Colon (tissue), 2 donors: Measurements from ENCODE around the gene KL.

Experiments
- FAIRE-seq: peaks from 2 replicates; lab custom pipeline; 2012; peaks lifted over from hg19 to GRCh38; lab: Jason Lieb, UNC
- donor health status: control.
- donor health status: control.

Gene KL

DNA sequence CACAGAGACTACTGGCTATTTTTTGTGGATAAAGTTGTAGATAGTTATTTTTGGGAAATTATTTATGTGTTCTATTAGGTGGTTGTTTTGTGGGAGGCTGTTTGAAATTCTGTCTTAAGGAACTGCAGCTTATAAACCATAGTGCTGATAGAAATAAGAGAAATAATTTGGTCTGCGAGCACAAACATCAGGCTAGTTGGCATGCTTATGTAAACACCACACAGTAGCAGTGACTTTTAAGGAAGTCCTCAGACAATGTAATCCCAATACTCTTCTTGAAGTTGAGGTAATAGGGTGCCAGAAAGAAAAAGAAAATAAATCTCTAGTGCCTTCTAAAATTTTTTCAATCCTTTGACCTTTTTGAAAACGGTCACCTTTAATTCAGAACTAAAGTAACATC lies 23.9 kb downstream of the KL start:
- no peak for FAIRE-seq

DNA sequence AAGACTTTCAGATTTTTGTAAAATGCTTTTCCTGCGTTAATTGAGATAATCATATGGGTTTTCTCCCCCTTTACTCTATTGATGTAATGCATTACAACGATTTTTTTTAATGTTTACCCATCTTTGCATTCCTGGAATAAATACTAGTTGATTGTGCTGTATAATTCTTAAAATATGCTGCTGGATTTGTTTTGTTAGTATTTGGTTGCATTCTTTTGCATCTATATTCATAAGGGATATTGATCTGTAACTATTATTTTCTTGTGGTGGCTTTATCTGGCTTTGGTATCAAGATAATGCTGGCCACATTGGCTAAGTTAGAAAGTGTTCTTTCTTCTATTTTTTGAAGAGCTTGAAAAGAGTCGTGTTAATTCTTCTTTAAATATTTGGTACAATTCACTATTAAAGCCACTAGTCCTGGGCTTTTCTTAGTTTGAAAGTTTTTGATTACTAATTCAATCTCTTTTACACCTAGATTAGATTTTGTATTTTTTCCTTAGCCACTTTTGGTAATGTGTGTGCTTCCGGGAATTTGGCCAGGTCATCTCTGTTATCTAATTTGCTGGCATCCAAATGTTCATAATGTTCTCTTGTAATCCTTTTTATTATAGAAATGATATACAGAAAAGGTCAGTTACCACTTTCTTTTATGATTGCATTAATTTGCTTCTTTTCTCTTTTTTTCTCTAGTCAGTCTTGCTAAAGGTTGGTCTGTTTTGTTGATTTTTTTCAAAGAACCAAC lies 29.8 kb downstream of the KL start:
- no peak for FAIRE-seq

GRCh38 chr13:33050161-33050560 lies 33.9 kb downstream of the KL start:
- FAIRE-seq: no peak

- no peak for FAIRE-seq
These were observed 35.4 kb downstream of the KL start for GRCh38 chr13:33051632-33052031.

DNA sequence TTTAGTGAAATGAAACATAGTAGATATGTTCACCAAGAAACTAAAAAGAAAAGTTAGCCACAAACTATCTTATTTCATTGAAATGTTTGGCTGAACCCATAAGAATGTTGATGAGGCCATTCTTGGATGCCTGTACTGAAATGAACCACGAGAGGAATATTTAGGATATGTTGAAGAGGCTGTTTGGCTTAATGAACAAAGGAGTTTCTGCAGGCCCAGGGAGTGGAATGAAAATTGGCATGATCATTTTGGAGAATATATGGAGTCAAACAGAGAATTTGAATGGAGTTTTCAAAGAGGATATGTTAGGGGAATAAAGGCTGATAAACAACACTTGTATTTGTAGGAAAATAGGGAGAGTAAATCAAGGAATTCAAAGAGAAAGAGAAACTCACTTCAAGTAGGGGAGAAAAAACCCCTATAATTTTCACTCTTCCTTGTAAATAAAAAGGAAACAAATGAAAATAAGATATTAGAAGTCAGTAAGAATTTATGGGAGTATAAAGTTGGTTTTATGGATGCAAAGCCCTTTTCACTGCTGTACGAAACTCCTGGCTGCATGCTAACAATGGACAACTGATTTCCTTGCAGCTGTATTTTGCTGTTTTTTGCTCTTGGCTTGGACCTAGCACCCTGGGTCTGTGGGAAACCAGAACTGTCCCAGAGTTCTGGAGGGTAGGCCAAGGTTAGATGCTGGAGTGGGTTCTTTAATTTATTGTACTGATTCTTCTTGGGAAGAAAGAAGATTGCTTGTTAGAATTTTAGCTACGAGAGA lies 36.5 kb downstream of the KL start:
- FAIRE-seq: no peak

DNA sequence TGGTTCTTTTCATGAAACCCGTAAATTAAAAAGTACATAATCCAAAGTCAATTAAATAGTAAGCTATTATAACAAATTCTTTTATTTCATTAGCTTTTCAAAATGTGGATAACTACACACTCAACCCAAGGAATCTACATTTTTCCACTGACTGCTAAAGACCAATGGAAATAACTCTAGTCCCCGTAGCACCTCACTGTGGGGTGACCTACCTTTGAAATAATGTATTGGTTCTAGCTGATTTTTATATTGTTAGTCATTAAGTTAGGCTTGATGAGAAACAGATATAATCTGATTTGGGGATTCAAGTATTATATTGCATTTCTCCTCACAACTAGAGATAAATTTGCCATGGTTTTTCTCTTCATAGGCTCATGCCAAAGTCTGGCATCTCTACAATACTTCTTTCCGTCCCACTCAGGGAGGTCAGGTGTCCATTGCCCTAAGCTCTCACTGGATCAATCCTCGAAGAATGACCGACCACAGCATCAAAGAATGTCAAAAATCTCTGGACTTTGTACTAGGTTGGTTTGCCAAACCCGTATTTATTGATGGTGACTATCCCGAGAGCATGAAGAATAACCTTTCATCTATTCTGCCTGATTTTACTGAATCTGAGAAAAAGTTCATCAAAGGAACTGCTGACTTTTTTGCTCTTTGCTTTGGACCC lies 37.3 kb downstream of the KL start:
- FAIRE-seq: no peak

DNA sequence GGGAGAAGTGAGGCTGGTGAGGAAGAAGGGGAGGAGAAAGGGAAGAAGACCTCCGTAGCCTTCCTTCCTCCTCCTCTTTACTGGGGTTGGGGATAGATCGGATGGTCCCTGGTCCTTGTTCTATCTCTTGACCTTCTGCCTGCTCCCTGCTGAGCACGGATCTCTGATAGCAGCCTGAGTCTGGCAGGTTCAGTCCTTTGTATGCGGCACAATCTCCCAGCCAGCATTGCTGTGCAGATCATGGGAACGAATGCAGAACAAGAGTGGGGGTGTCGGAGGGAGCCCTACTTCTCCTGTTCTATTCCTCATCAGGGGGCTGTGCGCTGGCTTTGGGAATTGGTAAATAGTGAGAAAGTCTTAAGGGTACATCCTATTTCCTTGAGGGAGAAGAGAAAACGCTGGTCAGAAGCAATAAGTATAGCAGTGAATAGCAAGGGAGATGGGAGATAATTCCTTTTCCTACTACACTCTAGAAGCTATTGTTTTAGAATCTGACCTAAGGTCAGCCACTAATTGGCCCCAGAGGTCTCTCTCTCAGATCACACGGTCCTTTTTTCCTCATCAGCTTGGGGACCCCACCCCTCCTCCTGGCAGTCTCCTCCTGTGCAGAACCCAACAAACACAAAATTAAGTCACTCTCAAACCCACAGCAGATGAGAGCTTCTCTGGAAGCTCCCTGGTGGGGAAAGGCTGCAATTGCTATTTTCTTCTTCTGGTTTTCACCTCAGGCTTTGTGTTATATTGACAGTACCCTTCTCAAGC lies 41.0 kb downstream of the KL start:
- no peak for FAIRE-seq

- no peak for FAIRE-seq
These were observed 42.6 kb downstream of the KL start for GRCh38 chr13:33058776-33059327.

- no peak for FAIRE-seq
These were observed 44.6 kb downstream of the KL start for GRCh38 chr13:33060815-33061214.

GRCh38 chr13:33066329-33066728 lies 50.1 kb downstream of the KL start:
- FAIRE-seq: no peak

DNA sequence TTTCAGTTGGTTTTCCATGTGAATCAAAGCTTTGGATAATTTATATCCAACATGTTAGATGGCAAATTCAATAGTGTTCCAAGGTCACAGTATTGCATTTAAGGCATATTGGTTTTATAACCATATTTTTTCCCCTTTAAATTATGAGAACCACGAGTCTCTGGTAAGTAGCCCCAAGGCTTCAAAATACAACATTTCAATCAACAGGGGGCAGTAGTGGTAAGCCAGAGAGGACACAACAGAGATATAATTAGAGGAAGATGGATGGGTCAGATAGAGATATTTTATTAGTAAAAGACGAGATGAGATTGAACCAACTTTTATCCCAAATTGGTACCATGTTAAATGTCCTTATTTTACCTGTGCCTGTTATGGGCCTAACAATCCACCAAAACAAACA lies 53.1 kb downstream of the KL start:
- no peak for FAIRE-seq

DNA sequence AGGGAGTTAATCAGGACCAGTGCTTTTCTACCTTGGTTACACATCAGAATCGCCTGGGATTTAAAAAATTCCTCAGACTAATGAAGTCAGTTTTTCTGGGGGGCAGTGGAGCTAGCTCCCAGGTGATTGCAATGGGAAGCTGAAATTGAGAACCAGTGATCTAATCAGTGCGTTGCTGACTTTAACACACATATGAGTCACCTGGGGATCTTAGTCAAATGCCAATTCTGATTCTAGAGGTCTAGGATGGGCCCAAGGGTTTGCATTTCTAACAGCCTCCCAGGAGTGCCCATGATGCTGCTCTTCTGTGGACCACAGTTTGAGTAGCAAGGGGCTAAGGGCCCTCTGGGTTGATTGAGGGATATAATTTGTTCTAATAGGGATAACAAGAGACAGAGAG lies 54.5 kb downstream of the KL start:
- FAIRE-seq: no peak

- no peak for FAIRE-seq
These were observed 56.1 kb downstream of the KL start for GRCh38 chr13:33072282-33072681.

DNA sequence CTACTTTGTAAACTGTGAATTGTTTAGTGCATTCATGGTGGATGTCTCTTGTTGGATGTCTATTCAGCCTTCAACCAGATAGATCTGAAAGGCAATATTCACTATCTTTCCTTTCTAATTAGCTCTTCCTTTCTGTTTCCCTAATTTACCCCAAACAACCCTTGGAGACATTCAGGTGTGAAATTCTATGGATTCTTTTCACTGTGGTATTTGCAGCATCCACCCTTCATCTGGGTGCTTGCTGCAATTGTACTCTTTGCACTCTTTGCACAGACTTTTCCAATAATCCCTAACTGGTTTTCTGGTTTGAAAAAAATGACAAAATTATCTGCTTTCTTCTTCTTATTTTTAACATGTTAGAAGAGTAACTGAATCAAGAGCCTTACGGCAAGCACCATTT lies 56.5 kb downstream of the KL start:
- FAIRE-seq: no peak

DNA sequence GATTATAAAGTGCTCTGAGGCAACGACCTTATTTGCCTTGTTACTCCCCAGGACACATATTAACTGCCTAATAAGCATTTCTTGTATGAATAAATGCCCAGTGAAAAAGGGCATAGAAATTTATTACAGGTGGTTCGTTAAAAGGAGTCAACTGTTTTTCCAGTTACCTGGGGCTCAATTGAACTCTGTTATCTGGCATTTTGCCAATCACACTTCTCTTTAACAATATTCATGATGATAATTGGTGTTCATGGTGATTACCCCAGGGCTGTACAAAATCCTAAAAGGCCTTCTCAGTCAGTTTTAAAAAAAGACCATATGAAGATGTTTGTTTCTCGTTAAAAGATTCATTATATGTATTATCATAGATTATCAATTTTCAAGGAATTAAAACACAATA lies 57.1 kb downstream of the KL start:
- FAIRE-seq: no peak

- no peak for FAIRE-seq
These were observed 60.1 kb downstream of the KL start for GRCh38 chr13:33076001-33076992.

- FAIRE-seq: no peak
These were observed 62.0 kb downstream of the KL start for GRCh38 chr13:33078263-33078662.

- no peak for FAIRE-seq
These were observed 63.7 kb downstream of the KL start for GRCh38 chr13:33079960-33080359.

- FAIRE-seq: peak; percentile 47
These were observed 64.9 kb downstream of the KL start for GRCh38 chr13:33080972-33081590.

DNA sequence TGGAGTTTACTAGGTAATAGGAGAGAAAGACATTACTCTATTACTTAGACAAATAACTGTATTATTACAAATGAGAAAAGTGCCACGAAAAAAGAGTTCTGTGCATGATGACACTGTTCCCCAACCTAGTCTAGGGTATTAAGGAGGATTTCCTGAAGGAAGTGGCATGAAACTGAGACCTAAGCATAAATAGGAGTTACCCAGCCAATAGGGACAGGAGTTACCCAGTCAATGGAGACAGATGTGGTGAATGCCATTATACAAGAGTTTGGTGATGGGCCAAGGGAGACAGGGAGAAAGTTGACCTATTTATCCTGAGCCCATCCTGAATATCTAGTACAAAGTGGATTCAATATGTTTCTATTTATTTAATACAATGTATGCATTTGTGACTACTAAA lies 65.4 kb downstream of the KL start:
- FAIRE-seq: no peak
